Activated naive CD8-positive, alpha-beta T cell (primary cell): ENCODE data around the gene NRIP2.
"Not testable (repeated sequence)": the region's sequence is repeated elsewhere in the genome, so short reads cannot be mapped to it uniquely, and the experiment has no call there.

Experiments used
- H3K27ac Mint-ChIP-seq: one replicate; pipeline ENCODE4 v1.8.0; 2021; ENCODE audit warnings: mixed read lengths
- H3K27me3 Mint-ChIP-seq: one replicate; pipeline ENCODE4 v1.8.0; 2021; ENCODE audit warnings: mixed read lengths
- H3K36me3 Mint-ChIP-seq: one replicate; pipeline ENCODE4 v1.8.0; 2021; ENCODE audit warnings: mixed read lengths
- H3K4me1 Mint-ChIP-seq: one replicate; pipeline ENCODE4 v1.8.0; 2021; ENCODE audit warnings: low read depth, mixed read lengths
- H3K4me3 Mint-ChIP-seq: one replicate; pipeline ENCODE4 v1.8.0; 2021; ENCODE audit warnings: mild to moderate bottlenecking, mixed read lengths
- H3K9me3 Mint-ChIP-seq: one replicate; pipeline ENCODE4 v1.8.0; 2021; ENCODE audit warnings: low read depth, mixed read lengths

Gene NRIP2

GRCh38 chr12:2834581-2835491 is at the start of gene NRIP2:
Gene NRIP2 (minus strand): TSS chr12:2835035. CDS start chr12:2834983, 52 bp downstream.
- Mint-ChIP-seq H3K27ac (no peak within 1 kb of the TSS), H3K4me3 (no peak within 1 kb of the TSS), H3K27me3 (no peaks in the 10 kb centered on the region), H3K4me1 (peaks cover 13% of the 10 kb centered on the region), H3K36me3 (peaks cover 14% of the 10 kb centered on the region), H3K9me3 (no peaks in the 10 kb centered on the region)

- Mint-ChIP-seq H3K36me3 (no peaks in the 10 kb centered on the region), H3K4me1 (peaks cover 40% of the 10 kb centered on the region), H3K27me3 (no peaks in the 10 kb centered on the region), H3K9me3 (no peaks in the 10 kb centered on the region), H3K27ac (no peak overlapping the region), H3K4me3 (peak overlapping the region; percentile 7)
Measured at GRCh38 chr12:2879853-2880252, 45.0 kb upstream of the NRIP2 start.

- Mint-ChIP-seq H3K9me3 (no peaks in the 10 kb centered on the region), H3K27me3 (no peaks in the 10 kb centered on the region), H3K4me3 (peak overlapping the region; percentile 97), H3K4me1 (peaks cover 37% of the 10 kb centered on the region), H3K36me3 (no peaks in the 10 kb centered on the region), H3K27ac (peak overlapping the region; percentile 98)
Measured at GRCh38 chr12:2877953-2878732, 43.3 kb upstream of the NRIP2 start.

GRCh38 chr12:2877047-2877952 is 42.5 kb upstream of the NRIP2 start, which contains the start of the genes FOXM1 and RHNO1:
Gene FOXM1 (minus strand): TSS chr12:2877174. CDS start chr12:2874478, 2,696 bp downstream.
Gene RHNO1 (plus strand): TSS chr12:2877223. CDS start chr12:2885367, 8,144 bp downstream.
- Mint-ChIP-seq H3K27ac (peak within 1 kb of the TSS; percentile 98), H3K36me3 (no peaks in the 10 kb centered on the region), H3K4me3 (peak within 1 kb of the TSS; percentile 97)

GRCh38 chr12:2876431-2877046 is 41.7 kb upstream of the NRIP2 start:
- Mint-ChIP-seq H3K9me3 (no peaks in the 10 kb centered on the region), H3K4me3 (peak overlapping the region; percentile 89), H3K36me3 (no peaks in the 10 kb centered on the region), H3K27me3 (no peaks in the 10 kb centered on the region), H3K27ac (peak overlapping the region; percentile 46), H3K4me1 (peaks cover 34% of the 10 kb centered on the region)

More at GRCh38 chr12:2877047-2877952, 42.5 kb upstream of the NRIP2 start, which contains the start of the genes FOXM1 and RHNO1:
- Mint-ChIP-seq H3K4me1 (peaks cover 37% of the 10 kb centered on the region), H3K9me3 (no peaks in the 10 kb centered on the region), H3K27me3 (no peaks in the 10 kb centered on the region)

GRCh38 chr12:2868986-2869632 is 34.3 kb upstream of the NRIP2 start:
- not testable (repeated sequence) for H3K4me3 Mint-ChIP-seq, H3K27me3 Mint-ChIP-seq, H3K4me1 Mint-ChIP-seq, H3K9me3 Mint-ChIP-seq, H3K27ac Mint-ChIP-seq, H3K36me3 Mint-ChIP-seq

- Mint-ChIP-seq H3K4me1 (peaks cover 6% of the 10 kb centered on the region), H3K9me3 (no peaks in the 10 kb centered on the region), H3K27ac (no peak overlapping the region), H3K27me3 (no peaks in the 10 kb centered on the region), H3K4me3 (no peak overlapping the region), H3K36me3 (no peaks in the 10 kb centered on the region)
Measured at GRCh38 chr12:2864198-2864597, 29.4 kb upstream of the NRIP2 start.

GRCh38 chr12:2863402-2863801 is 28.6 kb upstream of the NRIP2 start:
- not testable (repeated sequence) for H3K4me1 Mint-ChIP-seq, H3K27ac Mint-ChIP-seq, H3K36me3 Mint-ChIP-seq, H3K27me3 Mint-ChIP-seq, H3K9me3 Mint-ChIP-seq, H3K4me3 Mint-ChIP-seq

- H3K4me1 Mint-ChIP-seq: no peaks in the 10 kb centered on the region
- H3K27ac Mint-ChIP-seq: no peak overlapping the region
- no peaks in the 10 kb centered on the region for H3K36me3 Mint-ChIP-seq
Measured at GRCh38 chr12:2862876-2863275, 28.0 kb upstream of the NRIP2 start.

GRCh38 chr12:2860170-2860569 is 25.3 kb upstream of the NRIP2 start:
- Mint-ChIP-seq H3K4me1 (no peaks in the 10 kb centered on the region), H3K27ac (no peak overlapping the region), H3K36me3 (peaks cover 2% of the 10 kb centered on the region), H3K27me3 (no peaks in the 10 kb centered on the region), H3K4me3 (no peak overlapping the region), H3K9me3 (no peaks in the 10 kb centered on the region)

More at GRCh38 chr12:2862876-2863275, 28.0 kb upstream of the NRIP2 start:
- H3K27me3 Mint-ChIP-seq: no peaks in the 10 kb centered on the region
- H3K9me3 Mint-ChIP-seq: no peaks in the 10 kb centered on the region
- H3K4me3 Mint-ChIP-seq: no peak overlapping the region

- Mint-ChIP-seq H3K4me1 (no peaks in the 10 kb centered on the region), H3K4me3 (no peak overlapping the region), H3K9me3 (no peaks in the 10 kb centered on the region), H3K36me3 (peaks cover 2% of the 10 kb centered on the region), H3K27me3 (no peaks in the 10 kb centered on the region), H3K27ac (no peak overlapping the region)
Measured at GRCh38 chr12:2858944-2859421, 24.1 kb upstream of the NRIP2 start.

- no peak overlapping the region for H3K4me3 Mint-ChIP-seq
- peaks cover 2% of the 10 kb centered on the region for H3K36me3 Mint-ChIP-seq
- H3K4me1 Mint-ChIP-seq: no peaks in the 10 kb centered on the region
- no peak overlapping the region for H3K27ac Mint-ChIP-seq
- H3K9me3 Mint-ChIP-seq: no peaks in the 10 kb centered on the region
- no peaks in the 10 kb centered on the region for H3K27me3 Mint-ChIP-seq
Measured at GRCh38 chr12:2858334-2858733, 23.5 kb upstream of the NRIP2 start.

- no peaks in the 10 kb centered on the region for H3K4me1 Mint-ChIP-seq
- no peak overlapping the region for H3K27ac Mint-ChIP-seq
- H3K9me3 Mint-ChIP-seq: no peaks in the 10 kb centered on the region
- H3K4me3 Mint-ChIP-seq: no peak overlapping the region
- peaks cover 2% of the 10 kb centered on the region for H3K36me3 Mint-ChIP-seq
- H3K27me3 Mint-ChIP-seq: no peaks in the 10 kb centered on the region
Measured at GRCh38 chr12:2857576-2857975, 22.7 kb upstream of the NRIP2 start.
